ENCODE measurements around the gene ABCC2. TPM values are rescaled to one million over a fixed set of nuclear protein-coding genes. Genes with fewer than 3 reads are reported as not detected.
"Not testable (repeated sequence)": the region's sequence is repeated elsewhere in the genome, so short reads cannot be mapped to it uniquely, and the experiment has no call there.

The ABCC2 gene
- total RNA-seq, 4 donors from 2014 or later = 0.84 to 9.1 (median 1.5) TPM

DNA sequence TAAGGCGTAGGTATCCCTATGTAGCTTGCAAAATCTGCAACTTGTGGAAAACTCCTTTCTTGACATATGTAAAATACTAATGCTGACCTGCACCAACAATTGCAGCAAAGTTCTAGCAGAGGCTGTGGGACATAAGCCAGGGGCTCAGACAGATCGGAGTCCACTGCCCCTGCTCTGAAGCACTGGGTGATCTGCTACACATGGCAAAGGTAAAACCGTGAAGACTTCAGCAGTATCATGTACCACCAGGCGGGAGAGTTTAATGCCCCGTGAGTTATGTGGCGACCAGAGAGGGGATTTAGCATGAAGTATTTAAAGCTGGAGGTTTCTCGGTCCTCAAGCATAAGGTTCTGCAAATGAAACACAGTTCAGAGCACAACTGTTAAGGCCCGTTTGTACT is 76.4 kb downstream of the ABCC2 start:
- no peak for ATAC-seq (ENCODE audit: low FRiP score)
- DNase-seq (ENCODE audit: low spot score) = no peak
- no peak for TF ChIP-seq CTCF (IDR thresholded peaks at IDR 0.05)

- no peak for TF ChIP-seq CTCF (IDR thresholded peaks at IDR 0.05)
- ATAC-seq (ENCODE audit: low FRiP score) = no peak
- DNase-seq (ENCODE audit: low spot score) = no peak
Observed at GRCh38 chr10:99859585-99859984, 77.1 kb downstream of the ABCC2 start.

GRCh38 chr10:99860466-99860865 is 78.0 kb downstream of the ABCC2 start:
- TF ChIP-seq CTCF (IDR thresholded peaks at IDR 0.05) = no peak
- ATAC-seq (ENCODE audit: low FRiP score) = no peak
- DNase-seq (ENCODE audit: low spot score) = no peak

DNA sequence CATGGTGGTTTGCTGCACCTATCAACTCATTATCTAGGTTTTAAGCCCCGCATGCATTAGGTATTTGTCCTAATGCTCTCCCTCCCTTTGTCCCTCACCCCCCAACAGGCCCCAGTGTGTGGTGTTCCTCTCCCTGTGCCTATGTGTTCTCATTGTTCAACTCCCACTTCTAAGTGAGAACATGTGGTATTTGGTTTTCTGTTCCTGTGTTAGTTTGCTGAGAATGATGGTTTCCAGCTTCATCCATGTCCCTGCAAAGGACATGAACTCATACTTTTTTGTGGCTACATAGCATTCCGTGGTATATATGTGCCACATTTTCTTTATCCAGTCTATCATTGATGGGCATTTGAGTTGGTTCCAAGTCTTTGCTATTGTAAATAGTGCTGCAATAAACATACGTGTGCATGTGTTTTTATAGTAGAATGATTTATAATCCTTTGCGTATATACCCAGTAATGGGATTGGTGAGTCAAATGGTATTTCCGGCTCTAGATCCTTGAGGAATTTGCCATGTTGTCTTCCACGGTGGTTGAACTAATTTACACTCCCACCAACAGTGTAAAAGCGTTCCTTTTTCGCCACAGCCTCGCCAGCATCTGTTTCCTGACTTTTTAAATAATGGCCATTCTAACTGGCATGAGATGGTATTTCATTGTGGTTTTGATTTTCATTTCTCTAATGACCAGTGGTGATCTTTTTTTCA is 81.2 kb downstream of the ABCC2 start:
- DNase-seq (ENCODE audit: low spot score); ATAC-seq (ENCODE audit: low FRiP score): not testable (repeated sequence)

- ATAC-seq (ENCODE audit: low FRiP score); DNase-seq (ENCODE audit: low spot score): not testable (repeated sequence)
Observed at GRCh38 chr10:99867250-99867649, 84.8 kb downstream of the ABCC2 start.

DNA sequence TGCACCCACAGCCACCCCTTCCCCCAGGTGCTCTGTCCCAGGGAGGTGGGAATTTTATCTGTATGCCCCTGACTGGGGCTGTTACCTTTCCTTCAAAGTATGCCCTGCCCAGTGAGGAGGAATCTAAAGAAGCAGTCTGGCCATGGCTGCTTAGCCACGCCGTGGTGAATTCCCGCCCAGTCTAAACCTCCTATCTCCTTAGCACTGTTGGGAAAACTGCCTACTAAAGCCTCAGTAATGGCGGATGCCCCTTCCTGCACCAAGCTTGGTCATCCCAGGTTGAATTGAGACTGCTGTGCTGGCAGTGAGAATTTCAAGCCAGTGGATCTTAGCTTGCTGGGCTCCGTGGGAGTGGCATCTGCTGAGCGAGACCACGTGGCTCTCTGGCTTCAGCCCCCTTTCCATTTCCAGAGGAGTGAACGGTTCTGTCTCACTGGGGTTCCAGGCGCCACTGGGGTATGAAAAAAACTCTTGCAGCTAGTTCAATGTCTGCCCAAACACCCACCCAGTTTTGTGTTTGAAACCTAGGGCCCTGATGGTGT is 87.2 kb downstream of the ABCC2 start:
- no peak for TF ChIP-seq CTCF (IDR thresholded peaks at IDR 0.05)
- DNase-seq (ENCODE audit: low spot score) (no peak), ATAC-seq (ENCODE audit: low FRiP score) (no peak)

DNA sequence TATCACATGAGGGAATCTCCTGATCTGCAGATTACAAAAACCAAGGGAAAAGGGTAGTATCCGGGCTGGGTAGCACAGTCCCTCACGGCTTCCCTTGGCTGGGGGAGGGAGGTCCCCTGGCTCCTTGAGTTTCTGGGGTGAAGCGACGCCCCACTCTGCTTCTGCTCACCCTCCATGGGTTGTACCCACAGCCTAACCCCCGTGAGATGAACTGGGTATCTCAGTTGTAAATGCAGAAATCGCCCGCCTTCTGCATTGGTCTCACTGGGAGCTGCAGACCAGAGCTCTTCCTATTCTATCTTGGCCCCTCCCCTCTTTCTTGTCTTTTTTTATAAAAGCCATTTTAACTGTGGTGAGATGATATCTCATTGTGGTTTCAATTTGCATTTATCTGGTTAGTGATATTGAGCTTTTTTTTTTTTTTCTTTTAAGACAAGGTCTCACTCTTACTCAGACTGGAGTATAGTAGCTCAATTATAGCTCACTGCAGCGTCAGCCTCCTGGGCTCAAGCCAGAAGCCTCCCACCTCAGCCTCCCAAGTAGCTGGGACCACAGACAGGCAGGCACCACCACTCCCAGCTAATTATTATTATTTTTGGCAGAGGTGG is 87.8 kb downstream of the ABCC2 start:
- DNase-seq (ENCODE audit: low spot score) (no peak), ATAC-seq (ENCODE audit: low FRiP score) (no peak)
- TF ChIP-seq CTCF (IDR thresholded peaks at IDR 0.05) = no peak
